ENCODE data around the gene BRMS1.
A peak's percentile ranks its signal among the peaks of the same experiment; 100 is the strongest.

Gene BRMS1

DNA sequence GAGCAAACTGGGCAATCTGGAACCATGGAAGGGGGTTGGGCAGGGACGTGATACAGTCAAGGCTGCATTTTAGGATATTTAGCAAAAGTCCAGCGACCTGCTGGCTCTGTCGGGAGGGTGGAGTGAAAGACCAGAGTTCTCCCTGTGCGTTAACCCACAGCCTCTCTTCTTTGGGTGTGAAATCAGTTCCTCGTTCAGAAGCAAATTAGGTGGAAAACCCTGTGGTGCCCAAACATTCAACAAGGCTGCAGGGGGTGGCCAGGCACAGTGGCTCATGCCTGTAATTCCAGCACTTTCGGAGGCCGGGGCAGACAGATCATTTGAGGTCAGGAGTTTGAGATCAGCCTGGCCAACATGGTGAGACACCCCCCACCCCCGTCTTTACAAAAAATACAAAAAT, 47.3 kb downstream of the BRMS1 start:
- DNase-seq = no peak

DNA sequence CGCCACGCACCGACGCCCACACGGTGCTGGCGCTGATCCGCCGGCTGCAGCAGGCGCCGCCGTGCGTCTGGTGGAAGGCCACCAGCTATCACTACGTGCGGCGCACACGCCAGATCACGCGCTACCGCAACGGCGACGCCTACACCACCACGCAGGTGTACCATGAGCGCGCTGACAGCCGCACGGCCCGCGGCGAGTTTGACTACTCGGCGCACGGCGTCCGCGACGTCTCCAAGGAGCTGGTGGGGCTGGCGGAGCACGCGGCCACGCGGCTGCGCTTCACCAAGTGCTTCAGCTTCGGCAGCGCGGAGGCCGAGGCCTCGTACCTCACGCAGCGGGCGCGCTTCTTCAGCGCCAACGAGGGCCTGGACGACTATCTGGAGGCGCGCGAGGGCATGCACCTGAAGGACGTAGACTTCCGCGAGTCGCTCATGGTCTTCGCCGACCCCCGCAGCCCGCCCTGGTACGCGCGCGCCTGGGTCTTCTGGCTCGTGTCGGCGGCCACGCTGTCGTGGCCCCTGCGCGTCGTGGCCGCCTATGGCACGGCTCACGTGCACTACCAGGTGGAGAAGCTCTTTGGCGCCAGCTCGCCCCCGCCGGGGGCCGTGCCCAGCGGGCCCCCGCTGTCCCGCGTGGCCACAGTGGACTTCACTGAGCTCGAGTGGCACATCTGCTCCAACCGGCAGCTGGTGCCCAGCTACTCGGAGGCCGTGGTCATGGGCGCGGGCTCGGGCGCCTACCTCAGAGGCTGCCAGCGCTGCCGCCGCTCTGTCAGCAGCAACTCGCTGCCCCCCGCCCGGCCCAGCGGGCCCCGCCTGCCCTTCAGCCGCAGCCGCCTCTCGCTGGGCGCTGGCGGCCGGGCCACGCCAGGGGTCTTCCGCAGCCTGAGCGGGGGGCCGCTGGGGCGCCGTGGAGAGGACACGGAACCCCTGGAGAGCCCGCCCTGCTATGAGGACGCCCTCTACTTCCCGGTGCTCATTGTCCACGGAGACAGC, 50.0 kb downstream of the BRMS1 start:
- no peak for DNase-seq

DNA sequence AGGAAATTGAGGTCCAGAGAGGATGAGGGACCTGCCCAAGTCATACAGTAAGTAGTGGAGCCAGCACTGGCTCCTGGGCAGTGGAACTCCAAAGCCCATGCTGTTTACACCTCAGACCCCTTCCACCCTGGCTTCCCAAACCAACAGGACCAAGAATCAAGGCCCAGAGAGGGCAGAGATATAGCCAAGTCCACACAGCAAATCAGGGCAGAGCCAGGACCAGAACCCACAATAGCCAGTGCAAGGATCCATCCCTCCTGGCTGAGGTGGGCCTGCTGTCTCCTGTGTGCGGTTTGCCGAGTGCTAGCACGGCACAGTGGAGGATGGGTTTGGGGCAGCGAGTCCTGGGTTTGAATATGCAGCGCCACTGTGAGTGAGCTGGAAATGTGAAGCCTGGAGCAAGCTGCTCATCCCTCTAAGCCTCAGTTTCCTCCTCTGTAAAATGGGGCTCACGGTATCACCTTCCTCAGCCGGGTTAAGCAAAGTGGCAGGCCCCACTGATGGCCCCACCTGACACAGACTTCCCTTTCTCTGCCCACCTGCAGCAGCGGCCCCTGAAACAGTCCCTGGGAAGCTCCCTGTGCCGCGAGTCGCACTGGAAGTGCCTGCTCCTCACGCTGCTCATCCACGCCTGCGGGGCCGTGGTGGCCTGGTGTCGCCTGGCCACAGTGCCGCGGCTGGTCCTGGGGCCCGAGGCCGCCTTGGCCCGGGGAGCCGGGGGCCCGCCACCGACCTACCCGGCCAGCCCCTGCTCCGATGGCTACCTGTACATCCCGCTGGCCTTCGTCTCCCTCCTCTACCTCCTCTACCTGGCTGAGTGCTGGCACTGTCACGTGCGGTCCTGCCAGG, 50.9 kb downstream of the BRMS1 start:
- DNase-seq = no peak

- no peak for DNase-seq
Observed at GRCh38 chr11:66293352-66293751, 51.6 kb downstream of the BRMS1 start.

- DNase-seq = no peak
Observed at GRCh38 chr11:66292543-66293332, 52.2 kb downstream of the BRMS1 start.

DNA sequence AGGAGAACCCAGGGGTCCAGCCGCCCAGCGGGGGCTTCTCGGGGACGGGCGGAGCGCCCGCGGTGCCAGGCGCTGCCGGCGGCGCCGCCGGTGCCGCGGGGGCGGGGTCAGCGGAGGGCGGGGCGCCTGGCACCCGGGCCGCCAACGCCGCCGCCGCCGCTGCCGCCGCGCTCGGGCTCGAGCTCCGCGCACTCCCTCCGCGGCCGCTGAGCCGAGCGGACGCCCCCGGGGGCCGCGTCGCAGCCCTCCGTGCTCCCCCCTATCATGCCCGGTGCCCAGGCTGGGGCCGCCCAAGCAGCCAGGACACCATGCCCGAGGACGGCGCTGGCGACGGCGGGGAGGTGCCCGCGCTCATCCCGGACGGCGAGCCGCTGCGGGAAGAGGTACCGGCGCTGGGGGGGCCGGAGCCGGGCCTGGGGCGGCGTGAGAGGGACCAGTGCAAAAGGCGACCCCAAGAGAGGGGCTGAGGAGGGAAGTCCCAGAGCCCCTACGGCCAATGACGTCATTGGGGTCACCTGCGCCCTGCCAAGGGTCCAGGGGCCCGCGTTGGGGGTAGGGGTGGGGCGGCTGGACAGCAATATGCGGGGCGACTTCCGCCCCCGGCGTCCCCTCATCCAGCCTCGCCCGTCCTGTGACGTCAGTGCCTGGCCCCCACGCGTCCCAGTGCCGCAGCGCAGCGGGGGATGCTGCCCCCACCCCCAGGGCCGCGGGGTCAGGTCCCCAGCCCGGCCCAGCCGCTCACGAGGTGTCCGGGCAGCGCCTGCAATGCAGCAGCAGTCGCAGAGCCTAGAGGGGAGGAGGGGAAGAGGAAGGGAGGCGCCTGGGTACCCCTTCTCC, 53.0 kb downstream of the BRMS1 start, which contains the start of gene TMEM151A:
Gene TMEM151A (plus strand): TSS at position 189 of the 837 bp plus-strand sequence. CDS start 120 bp downstream, at position 309.
- DNase-seq = no peak

DNA sequence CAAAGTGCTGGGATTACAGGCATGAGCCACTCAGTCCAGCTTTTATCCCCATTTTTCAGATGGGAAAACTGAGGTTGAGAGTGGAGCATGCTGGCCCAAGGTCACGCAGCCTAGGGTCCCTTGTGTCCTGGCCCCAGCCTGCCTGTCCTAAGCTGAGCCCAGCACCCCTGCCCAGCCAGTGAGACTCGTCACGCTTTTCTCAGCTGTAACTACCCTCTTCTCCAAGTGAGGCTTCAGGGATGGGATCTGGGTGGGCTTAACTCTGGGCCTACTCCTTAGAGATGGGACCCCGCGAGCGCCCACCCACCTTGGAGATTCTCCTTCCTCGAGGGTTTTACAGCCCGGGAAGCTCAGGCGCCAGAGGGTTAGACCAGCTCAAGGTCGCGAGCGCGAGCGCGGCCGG, 53.6 kb downstream of the BRMS1 start:
- no peak for DNase-seq

GRCh38 chr11:66290330-66290621, 54.6 kb downstream of the BRMS1 start:
- DNase-seq = no peak

DNA sequence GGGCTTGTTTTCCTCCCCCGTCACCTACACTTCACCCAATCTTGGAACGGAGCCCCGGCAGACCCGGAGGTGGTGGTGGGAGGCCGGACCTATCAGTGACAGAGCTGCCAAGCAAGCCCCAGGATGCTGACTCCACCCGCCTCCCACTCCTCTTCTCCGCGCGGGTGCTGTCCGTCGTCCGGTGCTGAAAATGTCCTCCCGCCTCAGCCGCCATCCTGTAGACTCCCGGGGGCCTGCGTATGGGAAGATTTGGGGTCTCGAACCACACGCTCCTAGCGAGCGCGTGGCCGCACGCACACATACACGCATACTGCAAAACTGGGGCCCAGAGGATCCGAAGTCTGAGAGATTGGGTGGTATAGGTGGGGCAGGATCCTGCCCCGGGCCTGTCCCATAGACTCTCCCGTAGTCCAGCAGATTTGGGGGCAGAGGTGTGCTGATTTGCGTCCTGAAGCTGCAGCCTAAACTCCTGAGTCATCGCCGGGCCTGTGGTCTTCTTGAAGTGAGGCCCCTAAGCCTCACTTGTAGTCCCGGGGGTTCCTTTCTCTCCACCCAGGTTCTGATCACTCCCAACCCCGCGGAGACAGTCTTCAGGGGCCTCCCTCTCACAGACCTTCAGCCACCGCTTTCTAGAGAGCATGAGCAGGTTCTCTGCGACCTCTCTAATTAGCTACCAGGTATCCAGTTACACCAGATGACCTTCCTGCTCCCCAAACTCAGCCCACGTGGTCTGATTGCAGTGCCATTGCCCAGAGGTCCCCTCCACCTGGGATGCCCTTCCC, 55.2 kb downstream of the BRMS1 start:
- no peak for DNase-seq

GRCh38 chr11:66288671-66289547, 56.0 kb downstream of the BRMS1 start, which contains the start of gene YIF1A:
YIF1A (minus strand) TSS chr11:66289143; CDS start chr11:66288985, 158 bp downstream.
- peak; percentile 97 for DNase-seq

GRCh38 chr11:66287889-66288670, 56.8 kb downstream of the BRMS1 start:
- no peak for DNase-seq

Data from NCI-H2107 (cell line).